Measurements from ENCODE around the gene RAB7A.

DNA sequence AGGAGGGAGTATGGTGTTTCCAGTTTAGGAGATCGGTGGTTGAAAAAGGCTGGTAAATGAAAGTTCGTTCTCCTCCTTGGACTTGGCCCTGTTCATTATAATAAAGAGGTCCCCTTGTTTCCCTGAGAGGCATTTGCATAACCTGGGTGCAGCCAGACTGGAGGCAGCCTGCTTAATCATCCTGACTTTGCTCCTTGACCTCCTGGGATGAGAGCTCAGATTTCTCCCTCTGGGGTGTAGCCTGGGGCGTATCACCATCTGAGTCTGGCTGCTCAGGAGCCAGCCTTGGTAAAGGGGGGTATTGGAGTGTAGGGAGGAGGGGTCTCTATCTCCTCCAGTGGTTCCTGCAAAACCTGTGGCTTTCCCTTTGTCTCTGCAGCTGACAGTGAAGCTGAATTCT, 132.2 kb downstream of the RAB7A start:
- TF ChIP-seq, protein P1, sequence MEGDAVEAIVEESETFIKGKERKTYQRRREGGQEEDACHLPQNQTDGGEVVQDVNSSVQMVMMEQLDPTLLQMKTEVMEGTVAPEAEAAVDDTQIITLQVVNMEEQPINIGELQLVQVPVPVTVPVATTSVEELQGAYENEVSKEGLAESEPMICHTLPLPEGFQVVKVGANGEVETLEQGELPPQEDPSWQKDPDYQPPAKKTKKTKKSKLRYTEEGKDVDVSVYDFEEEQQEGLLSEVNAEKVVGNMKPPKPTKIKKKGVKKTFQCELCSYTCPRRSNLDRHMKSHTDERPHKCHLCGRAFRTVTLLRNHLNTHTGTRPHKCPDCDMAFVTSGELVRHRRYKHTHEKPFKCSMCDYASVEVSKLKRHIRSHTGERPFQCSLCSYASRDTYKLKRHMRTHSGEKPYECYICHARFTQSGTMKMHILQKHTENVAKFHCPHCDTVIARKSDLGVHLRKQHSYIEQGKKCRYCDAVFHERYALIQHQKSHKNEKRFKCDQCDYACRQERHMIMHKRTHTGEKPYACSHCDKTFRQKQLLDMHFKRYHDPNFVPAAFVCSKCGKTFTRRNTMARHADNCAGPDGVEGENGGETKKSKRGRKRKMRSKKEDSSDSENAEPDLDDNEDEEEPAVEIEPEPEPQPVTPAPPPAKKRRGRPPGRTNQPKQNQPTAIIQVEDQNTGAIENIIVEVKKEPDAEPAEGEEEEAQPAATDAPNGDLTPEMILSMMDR (IDR thresholded peaks at IDR 0.05): no peak
- TF ChIP-seq EZH2 (IDR thresholded peaks at IDR 0.05): no peak
- TF ChIP-seq EZH2phosphoT487 (IDR thresholded peaks at IDR 0.05): no peak
